ENCODE measurements around the gene IMPDH1.

GRCh38 chr7:128437426-128438332 lies 27.9 kb upstream of the IMPDH1 start:
- TF ChIP-seq YY1 (IDR thresholded peaks at IDR 0.05): no peak
- TF ChIP-seq ZBTB33 (IDR thresholded peaks at IDR 0.05): no peak
- no peak for TF ChIP-seq JUND (IDR thresholded peaks at IDR 0.05)
- TF ChIP-seq FOXA1 (IDR thresholded peaks at IDR 0.05): no peak
- TF ChIP-seq CTCF (IDR thresholded peaks at IDR 0.05; ENCODE audit: low read depth, low read length, missing input control): no peak
- TF ChIP-seq REST (IDR thresholded peaks at IDR 0.05): no peak
- no peak for TF ChIP-seq GABPA (IDR thresholded peaks at IDR 0.05 in 1 of 2, conservative IDR thresholded peaks at IDR 0.05 in 1 of 2)
- no peak for TF ChIP-seq MAX (IDR thresholded peaks at IDR 0.05)
- no peak for TF ChIP-seq RAD21 (IDR thresholded peaks at IDR 0.05)
